ENCODE results near the gene PSENEN.

The PSENEN gene

DNA sequence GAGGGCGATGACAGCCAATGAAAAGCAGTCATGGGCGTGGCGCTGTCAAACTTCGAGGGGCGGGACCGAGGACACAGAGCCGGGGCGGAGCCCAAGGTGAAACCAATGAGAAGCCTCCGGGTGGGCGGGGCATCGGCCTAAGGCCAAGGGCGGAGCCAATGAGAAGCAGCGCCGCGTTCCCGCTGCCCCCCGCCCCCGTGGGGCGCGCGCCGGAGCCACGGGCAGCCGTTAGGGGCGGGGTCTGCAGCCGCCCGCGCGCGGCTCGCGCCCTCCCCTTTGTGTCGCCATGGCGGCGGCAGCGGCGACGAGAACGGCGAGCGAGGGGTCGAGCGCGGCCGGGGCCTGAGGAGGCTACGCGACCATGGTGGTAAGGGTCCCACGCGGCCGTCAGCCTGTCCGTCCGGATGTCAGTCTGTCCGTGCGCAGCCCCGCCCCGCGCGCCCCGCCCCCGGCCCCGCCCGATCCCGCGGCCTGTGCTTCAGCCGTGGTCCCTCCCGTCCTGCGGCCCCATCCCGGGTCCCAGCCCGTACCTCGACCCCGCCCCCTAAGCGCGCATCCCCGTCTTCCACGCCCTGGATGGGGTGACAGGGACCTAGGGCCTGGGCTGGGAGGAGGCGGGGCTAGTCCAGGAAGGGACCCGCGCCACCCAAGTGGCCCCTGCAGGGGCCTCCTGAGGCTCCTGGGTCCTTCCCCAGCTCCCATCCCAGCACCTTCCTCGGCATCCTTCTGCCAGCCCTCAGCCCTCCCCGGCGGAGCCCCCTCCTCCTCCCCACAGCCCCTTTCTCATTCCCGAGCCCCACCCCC is 30.0 kb downstream of the PSENEN start, which contains the start of gene ARHGAP33:
ARHGAP33 (plus strand) TSS at position 267 of the 804 bp plus-strand sequence; CDS start at position 362, 95 bp downstream.
- peak; percentile 99 to 100 for DNase-seq

DNA sequence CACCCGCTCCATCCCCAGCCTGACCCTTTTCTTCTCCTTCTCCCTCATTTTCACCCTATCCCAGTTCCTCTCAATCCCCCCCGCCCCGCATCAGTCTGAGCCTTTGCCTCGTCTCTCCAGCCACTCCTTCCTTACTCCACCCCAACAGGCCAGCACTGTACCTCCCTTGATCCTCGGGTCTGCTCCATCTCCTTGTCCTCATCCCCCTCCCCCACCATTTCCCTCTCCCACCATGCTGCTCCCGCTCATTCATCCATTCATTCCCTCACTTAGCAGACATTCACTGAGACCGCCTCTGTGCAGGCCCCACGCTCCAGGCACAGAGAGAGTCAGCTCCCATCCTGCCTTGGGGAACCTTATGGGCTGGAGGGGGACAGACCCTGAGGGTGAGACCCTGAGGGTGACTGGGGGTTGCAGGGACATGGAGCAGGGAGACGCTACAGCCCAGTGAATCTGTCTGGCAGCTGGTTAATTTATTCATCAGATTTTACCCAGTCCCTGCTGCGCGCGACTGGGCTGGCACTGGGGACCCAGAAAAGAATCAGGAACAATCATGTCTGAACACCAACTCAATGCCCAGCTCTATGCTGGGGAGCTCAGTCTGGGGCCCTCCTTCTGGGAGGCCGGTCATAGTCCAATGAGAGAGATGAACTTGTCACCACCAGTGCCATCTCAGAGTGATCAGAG is 30.8 kb downstream of the PSENEN start:
- DNase-seq = no peak

DNA sequence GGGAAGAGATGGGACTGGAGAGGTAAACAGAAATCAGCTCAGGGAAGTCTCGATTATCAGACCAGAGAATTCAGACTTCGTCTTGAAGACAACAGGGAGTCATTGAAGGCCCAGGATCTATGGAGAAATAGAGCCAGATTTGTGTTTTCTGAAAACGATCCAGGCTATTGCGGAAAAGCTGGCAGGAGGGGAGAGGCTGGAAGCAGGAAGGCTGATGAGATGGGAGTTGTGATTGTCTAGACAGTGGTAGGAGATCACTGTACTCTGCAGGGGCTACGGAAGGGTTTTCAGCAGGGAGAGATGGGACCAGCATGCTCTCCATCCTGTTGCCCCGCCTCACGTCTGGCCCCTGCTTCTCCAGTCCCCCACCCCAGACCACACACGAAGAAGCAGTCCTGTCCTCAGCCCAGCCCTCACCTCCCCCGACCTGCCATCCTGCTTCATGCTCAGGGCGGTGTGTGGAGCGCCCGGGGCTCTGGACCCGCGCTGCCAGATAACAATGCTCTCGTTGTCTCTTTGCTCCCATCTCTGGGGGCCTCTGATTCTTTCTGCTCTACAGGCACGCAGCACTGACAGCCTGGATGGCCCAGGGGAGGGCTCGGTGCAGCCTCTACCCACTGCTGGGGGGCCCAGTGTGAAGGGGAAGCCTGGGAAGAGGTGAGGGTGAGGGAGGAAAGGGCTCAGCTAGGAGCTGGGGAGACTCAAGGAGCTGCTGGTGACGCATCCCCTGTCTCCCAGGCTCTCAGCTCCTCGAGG is 31.8 kb downstream of the PSENEN start:
- DNase-seq = no peak

DNA sequence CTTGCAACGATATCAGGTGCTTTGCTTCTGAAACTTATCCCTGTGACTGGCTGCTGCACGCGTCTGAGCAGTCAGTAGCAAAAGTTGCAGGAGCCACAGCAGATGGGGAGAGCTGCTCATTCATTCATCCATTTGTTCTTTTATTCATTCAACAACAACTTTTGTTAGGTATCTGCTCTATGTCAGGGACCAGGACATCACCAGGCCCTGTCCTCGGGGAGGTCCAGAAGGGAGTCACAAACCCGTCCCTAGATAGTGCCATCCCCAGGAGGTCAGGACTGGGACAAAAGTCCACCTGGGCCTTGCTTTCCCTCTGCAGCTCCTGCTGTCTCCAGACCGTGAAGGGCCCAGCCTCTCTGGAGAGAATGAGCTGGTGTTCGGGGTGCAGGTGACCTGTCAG is 32.5 kb downstream of the PSENEN start:
- no peak for DNase-seq

DNA sequence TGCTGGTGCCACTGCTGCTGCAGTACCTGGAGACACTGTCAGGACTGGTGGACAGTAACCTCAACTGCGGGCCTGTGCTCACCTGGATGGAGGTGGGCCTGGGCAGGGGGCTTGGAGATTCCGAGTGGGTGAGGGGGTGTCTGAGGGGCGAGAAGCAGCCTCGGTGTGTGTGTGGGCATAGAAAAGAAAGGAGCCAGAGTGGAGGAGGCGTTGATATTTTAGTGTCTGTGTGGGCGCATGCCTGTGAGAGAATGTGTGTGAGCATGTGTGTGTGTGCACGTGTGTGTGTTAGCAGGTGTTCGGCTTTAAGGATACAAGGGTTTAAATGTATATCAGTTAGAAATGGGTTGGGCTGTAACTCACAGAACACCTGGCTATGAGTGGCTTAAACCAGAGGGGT is 33.6 kb downstream of the PSENEN start:
- DNase-seq = no peak

DNA sequence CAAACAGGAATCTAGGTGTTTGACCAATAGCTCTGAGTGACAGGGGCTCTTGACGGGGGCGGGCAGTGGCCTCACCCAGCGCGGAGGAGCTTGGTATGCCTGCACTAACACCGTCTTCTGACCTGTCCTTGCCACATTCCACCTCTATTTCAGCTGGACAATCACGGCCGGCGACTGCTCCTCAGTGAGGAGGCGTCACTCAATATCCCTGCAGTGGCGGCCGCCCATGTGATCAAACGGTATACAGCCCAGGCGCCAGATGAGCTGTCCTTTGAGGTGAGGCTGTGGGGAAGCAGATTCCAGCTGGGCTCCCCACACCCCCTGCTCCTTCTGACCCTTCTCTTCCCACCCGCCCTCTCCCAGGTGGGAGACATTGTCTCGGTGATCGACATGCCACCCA is 34.6 kb downstream of the PSENEN start:
- DNase-seq = no peak

DNA sequence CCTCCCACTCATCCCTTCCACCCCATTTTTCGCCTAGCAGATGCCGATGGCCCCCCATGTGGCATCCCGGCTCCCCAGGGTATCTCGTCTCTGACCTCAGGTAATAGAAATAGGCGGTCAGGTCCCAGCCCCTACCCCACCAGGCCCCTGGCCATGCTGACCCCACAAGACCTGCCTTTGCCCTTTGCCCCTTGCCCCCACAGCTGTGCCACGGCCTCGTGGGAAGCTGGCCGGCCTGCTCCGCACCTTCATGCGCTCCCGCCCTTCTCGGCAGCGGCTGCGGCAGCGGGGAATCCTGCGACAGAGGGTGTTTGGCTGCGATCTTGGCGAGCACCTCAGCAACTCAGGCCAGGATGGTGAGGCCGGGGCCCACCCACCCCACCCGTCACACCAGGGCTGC is 35.3 kb downstream of the PSENEN start:
- no peak for DNase-seq

DNA sequence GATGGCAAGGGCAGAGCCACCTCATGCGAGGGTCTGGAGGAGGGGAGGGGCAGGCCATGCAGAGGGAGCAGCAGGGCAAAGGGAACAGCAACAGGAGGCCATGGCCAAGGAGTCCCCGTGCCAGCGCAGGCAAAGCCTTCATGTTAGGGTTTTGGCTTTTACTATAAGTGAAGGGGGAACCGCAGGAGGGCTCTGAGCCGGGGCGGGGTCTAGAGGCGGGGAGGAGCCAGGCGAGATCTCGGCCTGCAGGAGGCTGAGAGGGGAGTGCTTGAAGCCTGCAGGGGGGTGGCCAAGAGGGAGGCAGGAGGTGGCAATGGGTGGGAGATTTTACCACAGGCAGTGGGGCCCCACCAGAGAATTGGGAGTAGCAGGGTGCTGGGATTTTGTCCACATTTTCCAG is 36.2 kb downstream of the PSENEN start:
- DNase-seq = no peak

DNA sequence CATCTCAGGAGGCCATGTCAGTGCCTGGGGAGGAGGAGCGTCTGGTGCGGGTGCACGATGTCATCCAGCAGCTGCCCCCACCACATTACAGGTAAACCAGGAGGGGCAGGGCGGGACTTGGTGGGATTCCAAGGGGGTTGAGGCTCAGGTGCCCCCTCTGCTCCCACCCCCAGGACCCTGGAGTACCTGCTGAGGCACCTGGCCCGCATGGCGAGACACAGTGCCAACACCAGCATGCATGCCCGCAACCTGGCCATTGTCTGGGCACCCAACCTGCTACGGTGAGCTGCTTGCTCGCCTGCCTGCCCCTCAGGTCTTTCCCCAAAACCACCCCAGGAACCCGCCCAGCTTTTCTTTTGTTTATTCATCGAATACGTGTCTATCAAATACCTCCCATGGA is 37.1 kb downstream of the PSENEN start:
- DNase-seq = no peak

DNA sequence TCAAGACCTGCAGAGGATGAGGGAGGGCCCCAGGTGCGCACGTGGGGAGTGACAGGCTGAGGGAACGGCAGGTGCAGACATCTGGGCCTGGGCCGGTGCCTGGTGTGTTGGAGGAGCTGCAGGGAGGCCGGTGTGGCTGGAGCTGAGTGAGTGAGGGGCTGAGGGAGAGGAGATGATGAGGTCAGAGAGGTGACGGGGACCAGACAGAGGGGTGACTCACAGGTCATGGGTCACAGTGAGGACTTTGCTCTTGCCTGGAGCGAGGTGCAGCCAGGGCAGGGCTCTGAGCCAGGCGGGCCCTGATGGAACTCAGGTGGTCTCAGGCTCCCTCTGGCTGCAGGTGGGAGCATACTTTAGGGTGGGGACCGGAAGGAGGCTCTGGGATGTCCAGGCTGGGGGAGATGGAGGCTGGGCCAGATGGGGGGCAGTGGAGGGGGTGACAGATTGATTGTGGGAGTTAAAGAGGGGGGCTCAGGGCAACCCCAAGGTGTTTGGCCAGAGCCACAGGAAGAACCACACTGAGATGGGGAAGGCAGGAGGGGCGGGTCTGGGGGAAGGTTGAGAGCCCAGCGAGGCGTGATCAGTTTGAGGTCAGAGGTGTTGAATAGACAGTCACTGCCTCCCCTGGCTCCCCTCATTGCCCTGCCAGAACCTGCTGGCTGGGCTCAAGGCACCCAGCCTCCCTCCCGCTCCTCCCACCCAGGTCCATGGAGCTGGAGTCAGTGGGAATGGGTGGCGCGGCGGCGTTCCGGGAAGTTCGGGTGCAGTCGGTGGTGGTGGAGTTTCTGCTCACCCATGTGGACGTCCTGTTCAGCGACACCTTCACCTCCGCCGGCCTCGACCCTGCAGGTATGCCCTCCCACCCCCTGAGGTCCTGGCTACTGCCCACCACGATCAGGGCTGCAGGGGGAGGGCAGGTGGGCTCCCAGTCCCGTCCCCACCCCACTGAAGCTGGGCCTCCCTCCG is 38.3 kb downstream of the PSENEN start:
- DNase-seq = no peak

DNA sequence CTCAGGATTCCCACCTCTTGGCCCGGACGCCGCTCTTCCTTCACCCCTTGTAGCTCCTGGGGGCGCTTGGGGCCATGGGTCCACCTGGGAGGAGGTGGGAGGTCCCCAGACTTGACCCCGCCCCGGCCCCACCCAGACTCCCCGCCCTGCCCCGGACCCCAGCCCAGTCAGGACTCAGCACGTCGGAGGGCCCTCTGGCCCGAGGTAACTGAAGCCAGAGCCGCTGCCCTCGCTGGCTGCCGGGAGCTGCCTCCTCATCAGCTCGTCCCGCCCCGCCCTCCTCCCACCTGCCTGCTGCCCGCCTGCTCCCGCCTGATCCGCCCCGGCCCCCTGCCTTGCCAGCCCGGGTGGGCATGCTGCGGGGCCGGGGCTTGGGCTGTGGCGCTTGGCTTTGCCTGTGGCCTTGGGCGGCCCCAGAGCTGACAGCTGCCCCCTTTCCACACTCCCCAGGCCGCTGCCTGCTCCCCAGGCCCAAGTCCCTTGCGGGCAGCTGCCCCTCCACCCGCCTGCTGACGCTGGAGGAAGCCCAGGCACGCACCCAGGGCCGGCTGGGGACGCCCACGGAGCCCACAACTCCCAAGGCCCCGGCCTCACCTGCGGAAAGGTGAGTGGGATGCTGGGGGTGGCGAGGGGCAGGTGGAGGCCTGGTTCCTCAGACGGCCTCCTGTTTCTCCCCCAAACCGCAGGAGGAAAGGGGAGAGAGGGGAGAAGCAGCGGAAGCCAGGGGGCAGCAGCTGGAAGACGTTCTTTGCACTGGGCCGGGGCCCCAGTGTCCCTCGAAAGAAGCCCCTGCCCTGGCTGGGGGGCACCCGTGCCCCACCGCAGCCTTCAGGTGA is 39.3 kb downstream of the PSENEN start:
- DNase-seq = no peak

DNA sequence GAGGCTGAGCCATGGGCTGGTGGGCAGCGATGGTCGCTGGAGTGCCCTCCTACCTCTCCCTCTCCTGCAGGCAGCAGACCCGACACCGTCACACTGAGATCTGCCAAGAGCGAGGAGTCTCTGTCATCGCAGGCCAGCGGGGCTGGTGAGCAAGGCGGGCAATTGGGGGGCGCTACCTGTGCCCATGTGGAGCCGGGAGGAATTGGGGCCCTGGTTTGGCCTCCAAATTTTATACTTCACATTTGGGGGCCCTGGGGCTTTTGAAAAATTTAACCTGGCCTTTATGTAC is 39.8 kb downstream of the PSENEN start:
- no peak for DNase-seq

DNA sequence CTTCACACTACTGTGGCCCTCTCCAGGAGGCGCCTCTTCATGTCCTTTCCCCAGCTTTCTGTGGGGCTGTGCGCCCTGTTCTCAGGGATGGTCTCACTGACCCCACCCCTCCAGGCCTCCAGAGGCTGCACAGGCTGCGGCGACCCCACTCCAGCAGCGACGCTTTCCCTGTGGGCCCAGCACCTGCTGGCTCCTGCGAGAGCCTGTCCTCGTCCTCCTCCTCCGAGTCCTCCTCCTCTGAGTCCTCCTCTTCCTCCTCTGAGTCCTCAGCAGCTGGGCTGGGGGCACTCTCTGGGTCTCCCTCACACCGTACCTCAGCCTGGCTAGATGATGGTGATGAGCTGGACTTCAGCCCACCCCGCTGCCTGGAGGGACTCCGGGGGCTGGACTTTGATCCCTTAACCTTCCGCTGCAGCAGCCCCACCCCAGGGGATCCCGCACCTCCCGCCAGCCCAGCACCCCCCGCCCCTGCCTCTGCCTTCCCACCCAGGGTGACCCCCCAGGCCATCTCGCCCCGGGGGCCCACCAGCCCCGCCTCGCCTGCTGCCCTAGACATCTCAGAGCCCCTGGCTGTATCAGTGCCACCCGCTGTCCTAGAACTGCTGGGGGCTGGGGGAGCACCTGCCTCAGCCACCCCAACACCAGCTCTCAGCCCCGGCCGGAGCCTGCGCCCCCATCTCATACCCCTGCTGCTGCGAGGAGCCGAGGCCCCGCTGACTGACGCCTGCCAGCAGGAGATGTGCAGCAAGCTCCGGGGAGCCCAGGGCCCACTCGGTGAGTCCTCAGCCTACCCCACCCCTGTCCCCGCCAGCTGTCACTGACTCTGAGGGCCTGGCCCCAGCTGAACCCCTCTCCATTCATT is 41.1 kb downstream of the PSENEN start:
- DNase-seq = no peak

DNA sequence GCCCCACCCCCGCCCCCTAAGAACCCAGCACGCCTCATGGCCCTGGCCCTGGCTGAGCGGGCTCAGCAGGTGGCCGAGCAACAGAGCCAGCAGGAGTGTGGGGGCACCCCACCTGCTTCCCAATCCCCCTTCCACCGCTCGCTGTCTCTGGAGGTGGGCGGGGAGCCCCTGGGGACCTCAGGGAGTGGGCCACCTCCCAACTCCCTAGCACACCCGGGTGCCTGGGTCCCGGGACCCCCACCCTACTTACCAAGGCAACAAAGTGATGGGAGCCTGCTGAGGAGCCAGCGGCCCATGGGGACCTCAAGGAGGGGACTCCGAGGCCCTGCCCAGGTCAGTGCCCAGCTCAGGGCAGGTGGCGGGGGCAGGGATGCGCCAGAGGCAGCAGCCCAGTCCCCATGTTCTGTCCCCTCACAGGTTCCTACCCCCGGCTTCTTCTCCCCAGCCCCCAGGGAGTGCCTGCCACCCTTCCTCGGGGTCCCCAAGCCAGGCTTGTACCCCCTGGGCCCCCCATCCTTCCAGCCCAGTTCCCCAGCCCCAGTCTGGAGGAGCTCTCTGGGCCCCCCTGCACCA is 41.9 kb downstream of the PSENEN start:
- no peak for DNase-seq

DNA sequence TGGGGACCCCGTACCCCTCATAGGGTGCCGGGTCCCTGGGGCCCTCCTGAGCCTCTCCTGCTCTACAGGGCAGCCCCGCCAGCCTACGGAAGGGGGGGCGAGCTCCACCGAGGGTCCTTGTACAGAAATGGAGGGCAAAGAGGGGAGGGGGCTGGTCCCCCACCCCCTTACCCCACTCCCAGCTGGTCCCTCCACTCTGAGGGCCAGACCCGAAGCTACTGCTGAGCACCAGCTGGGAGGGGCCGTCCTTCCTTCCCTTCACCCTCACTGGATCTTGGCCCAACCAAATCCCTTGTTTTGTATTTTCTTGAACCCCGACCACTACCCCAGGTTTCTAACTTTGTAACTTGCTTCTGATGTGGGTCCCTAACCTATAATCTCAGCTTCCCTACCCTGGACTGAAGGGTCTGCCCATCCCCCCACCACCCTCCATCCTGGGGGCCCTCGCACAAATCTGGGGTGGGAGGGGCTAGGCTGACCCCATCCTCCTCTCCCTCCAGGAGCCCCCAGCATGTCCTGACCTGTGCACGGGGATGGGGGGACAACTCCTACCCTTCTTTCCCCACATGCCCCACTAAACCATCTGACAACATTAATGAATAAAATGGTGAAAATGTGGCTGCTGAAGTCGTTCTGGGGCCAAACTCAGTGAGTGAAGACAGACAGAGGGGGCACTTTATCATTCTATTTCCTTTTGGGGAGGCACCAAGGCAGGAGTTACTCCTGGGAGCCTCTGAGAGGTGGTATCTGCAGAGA is 42.9 kb downstream of the PSENEN start:
- no peak for DNase-seq

DNA sequence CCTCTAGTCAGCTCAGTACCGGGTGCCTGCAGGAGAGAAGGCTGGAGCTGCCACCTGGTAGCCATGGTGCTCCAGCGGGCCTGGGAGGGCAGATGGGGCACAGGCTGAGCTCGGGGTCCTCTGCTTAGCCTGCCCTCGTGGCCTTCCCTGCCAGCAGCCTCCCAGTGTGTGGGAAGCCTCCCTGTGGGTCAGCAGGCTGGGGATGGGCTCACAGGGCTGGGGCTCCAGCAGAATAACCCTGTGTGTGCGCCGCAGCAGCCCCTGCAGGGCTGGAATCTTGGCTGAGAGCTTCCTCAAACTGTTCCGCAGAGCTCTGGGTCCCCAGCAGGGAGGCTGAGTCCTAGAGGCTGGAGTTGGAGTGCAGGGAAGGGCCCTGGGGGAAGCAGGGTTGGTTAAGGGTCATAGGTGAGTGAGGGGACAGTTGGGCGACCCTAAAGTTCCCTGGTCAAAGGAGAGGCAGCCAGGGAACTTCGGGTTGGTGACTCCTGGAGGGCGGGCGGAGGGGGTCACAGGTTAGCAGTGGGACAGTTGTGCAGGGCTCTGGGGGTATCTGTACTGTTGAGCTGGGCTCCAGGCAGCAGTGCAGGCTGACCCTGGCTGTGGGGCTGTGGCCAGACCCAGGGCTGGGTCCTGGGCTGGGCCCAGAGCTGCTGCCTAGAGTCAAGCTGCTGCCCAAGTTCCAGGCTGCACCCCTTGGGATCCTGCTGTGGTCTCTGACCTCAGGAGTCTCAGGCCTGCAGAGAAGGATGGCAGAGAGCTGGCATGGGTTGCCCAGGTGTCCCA is 43.9 kb downstream of the PSENEN start:
- no peak for DNase-seq

DNA sequence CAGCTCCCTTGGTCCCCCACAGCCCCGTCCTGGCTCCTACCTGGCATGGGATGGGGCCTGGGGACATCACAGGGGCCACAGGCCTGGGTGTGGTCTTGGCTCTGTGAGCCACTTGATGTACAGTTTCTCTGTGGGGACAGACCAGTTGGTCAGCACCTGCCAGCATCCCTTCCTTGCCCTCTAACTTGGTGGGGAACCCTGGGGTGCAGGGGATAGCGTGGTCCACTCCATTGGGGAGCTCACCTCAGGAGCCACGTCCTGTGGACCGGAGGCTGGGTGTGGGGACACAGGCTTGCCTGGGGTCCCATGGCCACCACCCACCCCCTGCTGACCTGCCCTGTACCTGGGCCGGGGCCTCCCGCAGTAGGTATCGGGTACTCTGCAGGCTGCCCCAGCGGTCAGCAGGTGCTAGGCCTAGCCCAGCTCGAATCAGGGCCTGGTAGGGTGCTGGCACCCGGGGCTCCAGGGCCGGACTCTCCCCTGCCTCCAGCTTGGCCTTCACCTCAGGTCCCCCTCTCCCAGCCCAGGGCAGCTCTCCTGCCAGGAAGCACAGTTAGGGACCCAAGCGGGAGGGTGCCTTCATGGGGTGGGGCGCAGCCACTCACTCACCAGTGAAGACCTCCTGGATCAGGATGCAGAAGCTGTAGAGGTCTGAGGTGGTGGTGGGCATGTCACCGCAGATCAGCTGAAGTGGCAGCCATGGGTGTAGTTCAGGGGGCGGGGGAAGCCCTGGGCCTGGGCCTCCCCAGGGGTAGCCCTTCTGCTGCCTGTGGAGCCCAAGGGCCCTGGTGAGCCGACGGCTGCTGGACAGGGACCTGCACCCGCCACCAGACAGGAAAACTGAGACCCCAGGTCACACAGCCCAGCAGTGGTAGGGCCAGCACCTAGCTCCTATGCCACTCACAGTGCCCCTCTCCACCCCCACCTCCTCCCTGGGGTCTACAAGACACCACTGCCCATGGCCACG is 44.8 kb downstream of the PSENEN start:
- no peak for DNase-seq
